ENCODE results near the gene SLC16A13. TPM values are rescaled to one million over a fixed set of nuclear protein-coding genes. Genes with fewer than 3 reads are reported as not detected.

The SLC16A13 gene
- total RNA-seq, 1 experiment from 2014 or later = 8.7 TPM

GRCh38 chr17:7019367-7019766 lies 16.4 kb upstream of the SLC16A13 start:
- no peak for TF ChIP-seq CTCF (IDR thresholded peaks at IDR 0.05; ENCODE audit: insufficient read depth in 1 of 2, low read depth in 1 of 2, low read length in 1 of 2, severe bottlenecking in 1 of 2, unreplicated experiment in 1 of 2)
- H3K9me3 Mint-ChIP-seq (ENCODE audit: unreplicated experiment) = no peaks in the 10 kb centered on the region
- CTCF ChIA-PET = no interaction called here
- no peaks in the 10 kb centered on the region for H3K4me1 Mint-ChIP-seq (ENCODE audit: low read depth, unreplicated experiment)
- DNase-seq = no peak
- Histone ChIP-seq H3K36me3 (ENCODE audit: control insufficient read depth, insufficient read depth, low read length) (peaks cover 1% of the 10 kb centered on the region; the same call in 1 of the 2 replicates), H3K27me3 (replicated peaks; ENCODE audit: control insufficient read depth, insufficient read depth, low read length) (no peaks in the 10 kb centered on the region), H3K4me3 (ENCODE audit: low read depth, low read length) (no peak overlapping the region), H3K9me3 (no peaks in the 10 kb centered on the region), H3K4me1 (no peaks in the 10 kb centered on the region)
- H3K27ac Mint-ChIP-seq (ENCODE audit: unreplicated experiment) = no peak overlapping the region
- peaks cover 8% of the 10 kb centered on the region for H3K36me3 Mint-ChIP-seq (ENCODE audit: insufficient read depth, unreplicated experiment)
- POLR2A ChIA-PET = no interaction called here
- no peaks in the 10 kb centered on the region for H3K27me3 Mint-ChIP-seq (ENCODE audit: insufficient read depth, unreplicated experiment)
- H3K4me3 Mint-ChIP-seq (ENCODE audit: unreplicated experiment) = no peak overlapping the region
- no TSS peak for BruUV-seq (replicated peaks)
- intact Hi-C loops (cut with micrococcal nuclease; ENCODE audit: unreplicated experiment) = no loop called here

GRCh38 chr17:7019839-7020519 lies 15.8 kb upstream of the SLC16A13 start:
- no peaks in the 10 kb centered on the region for H3K27me3 Mint-ChIP-seq (ENCODE audit: insufficient read depth, unreplicated experiment)
- no peaks in the 10 kb centered on the region for H3K4me1 Mint-ChIP-seq (ENCODE audit: low read depth, unreplicated experiment)

More at GRCh38 chr17:7019839-7020519, 15.8 kb upstream of the SLC16A13 start:
- H3K4me1 ChIP-seq = no peaks in the 10 kb centered on the region
- CTCF ChIA-PET = interaction anchor here (0.6 kb wide), 1 partner anchor 25 kb away, joined by 4 read pairs; no protein-coding TSS in a partner anchor
- H3K27me3 ChIP-seq (replicated peaks; ENCODE audit: control insufficient read depth, insufficient read depth, low read length) = no peaks in the 10 kb centered on the region
- TF ChIP-seq CTCF (IDR thresholded peaks at IDR 0.05; ENCODE audit: insufficient read depth in 1 of 2, low read depth in 1 of 2, low read length in 1 of 2, severe bottlenecking in 1 of 2, unreplicated experiment in 1 of 2) = no peak
- no peaks in the 10 kb centered on the region for H3K9me3 ChIP-seq
- H3K9me3 Mint-ChIP-seq (ENCODE audit: unreplicated experiment) = no peaks in the 10 kb centered on the region
- H3K36me3 ChIP-seq (ENCODE audit: control insufficient read depth, insufficient read depth, low read length) = peaks cover 1% of the 10 kb centered on the region; the same call in 1 of the 2 replicates
- POLR2A ChIA-PET = no interaction called here
- H3K4me3 Mint-ChIP-seq (ENCODE audit: unreplicated experiment) = no peak overlapping the region
- DNase-seq = no peak
- peaks cover 5% of the 10 kb centered on the region for H3K36me3 Mint-ChIP-seq (ENCODE audit: insufficient read depth, unreplicated experiment)
- no peak overlapping the region for H3K27ac Mint-ChIP-seq (ENCODE audit: unreplicated experiment)
- no TSS peak for BruUV-seq (replicated peaks)
- intact Hi-C loops (cut with micrococcal nuclease; ENCODE audit: unreplicated experiment) = no loop called here
- H3K4me3 ChIP-seq (ENCODE audit: low read depth, low read length) = no peak overlapping the region

Measured in Caco-2 (cell line).